Adrenal gland (tissue), 12 donors: Measurements from ENCODE around the gene LRRC71. TPM values are rescaled to one million over a fixed set of nuclear protein-coding genes. Genes with fewer than 3 reads are reported as not detected.

ENCODE experiments used
- DNase-seq, 7 donors: peaks; one replicate each; pipeline ENCODE4 v3.0.0-alpha.2; 2019 to 2020
- H3K27ac ChIP-seq, 5 donors: fragments of 200-600 bp; sonication (generic) in 4 of 5; 1 replicate in 3 of 5; 2 replicates in 2 of 5; pipeline versions ENCODE4 v1.5.1 to v1.8.0; 2016 to 2020; ENCODE audit warnings: mild to moderate bottlenecking in 1 of 5
- H3K27me3 ChIP-seq: fragments of 200-600 bp; 2 replicates; pipeline ENCODE4 v1.8.0; 2021
- H3K36me3 ChIP-seq, 2 donors: fragments of 200-600 bp; replicated peaks in 1 of 2; 1 replicate in 1 of 2; 2 replicates in 1 of 2; pipeline versions ENCODE4 v1.5.1 to v1.8.0; 2018 to 2022
- H3K4me1 ChIP-seq, 2 donors: fragments of 200-600 bp; replicated peaks in 1 of 2; 1 replicate in 1 of 2; 2 replicates in 1 of 2; pipeline versions ENCODE4 v1.5.1 to v1.8.0; 2018 to 2021
- H3K4me3 ChIP-seq, 4 donors: fragments of 200-600 bp; sonication (generic) in 3 of 4; one replicate each; pipeline ENCODE4 v1.5.1; 2016 to 2018
- H3K9me3 ChIP-seq, 3 donors: fragments of 200-600 bp; sonication (generic) in 1 of 3; replicated peaks in 1 of 3; 1 replicate in 2 of 3; 2 replicates in 1 of 3; pipeline versions ENCODE4 v1.5.1 to v1.8.0; 2016 to 2021
- POLR2A ChIP-seq, 2 donors: fragments of 450-650 bp; IDR thresholded peaks; one replicate each; pipeline ENCODE4 v1.6.1; 2017; ENCODE audit warnings: antibody characterized with exemption in 2 of 2, mild to moderate bottlenecking in 2 of 2, moderate library complexity in 1 of 2
- WGBS, 4 donors: extraction: QIAGEN DNeasy Blood & Tissue Kit in 2 of 4; methylation state at CpG; one replicate each; pipeline versions ENCODE4 v1.1.5 to v1.1.7; 2013 to 2017; 5-methylcytosine and 5-hydroxymethylcytosine counted together
- intact Hi-C, 2 donors: fragments of 100-400 bp; cut with DNase I; formaldehyde crosslinking; loops; one replicate each; pipeline versions ENCODE4 v1.14.1 to v1.15.0; 2022 to 2023
- polyA plus RNA-seq, 3 donors: library from polyadenylated mRNA; stranded (reverse); fragments of 200-250 nt in 2 of 3; fragments of 350-450 nt in 1 of 3; fragmentation: Illumina TruSeq in 1 of 3; extraction: RNeasy Lipid Tissue Mini Kit (QIAGEN cat#74804) in 1 of 3; gene quantifications; one replicate each; pipeline ENCODE4 v1.2.3, GENCODE V29; 2013 to 2014
- total RNA-seq, 9 donors: library from RNA; depleted of rRNA in 4 of 9; stranded (reverse); fragments of >200 nt in 4 of 9; fragments of 120-200 nt in 1 of 9; fragmentation: NEBNext Ultra II Directional in 1 of 9; extraction: Animal tissue kit (Norgen Biotek cat#: 25700) in 1 of 9; gene quantifications; one replicate each; pipeline versions ENCODE4 v1.1.0 to v1.2.4, GENCODE V29; 2013 to 2023
- TF ChIP-seq, protein P1 (sequence below), 6 experiments: fragments of 450-650 bp in 4 of 6; fragments of 200-600 bp in 2 of 6; sonication (generic) in 1 of 6; IDR thresholded peaks; 1 replicate in 5 of 6; 2 replicates in 1 of 6; pipeline versions ENCODE4 v1.5.1 to v1.8.0; 2016 to 2021; ENCODE audit warnings: antibody characterized with exemption in 6 of 6, mild to moderate bottlenecking in 2 of 6, moderate library complexity in 1 of 6
- donor health status: healthy with polysubstance abuse.
- donor health status: Bipolar disorder and iron deficiency.
- donor health status: DM: yes; HTN: yes; CAD: no.
- donor health status: DM: no; HTN: no; CAD: no.
- donor health status: DM: no; HTN: no; CAD: no.
- donor health status: DM: yes; HTN: yes; CAD: no.

LRRC71 gene
- total and polyA plus RNA-seq, 12 donors = 0.11 to 4.6 (median 0.27) TPM; not detected in 4

DNA sequence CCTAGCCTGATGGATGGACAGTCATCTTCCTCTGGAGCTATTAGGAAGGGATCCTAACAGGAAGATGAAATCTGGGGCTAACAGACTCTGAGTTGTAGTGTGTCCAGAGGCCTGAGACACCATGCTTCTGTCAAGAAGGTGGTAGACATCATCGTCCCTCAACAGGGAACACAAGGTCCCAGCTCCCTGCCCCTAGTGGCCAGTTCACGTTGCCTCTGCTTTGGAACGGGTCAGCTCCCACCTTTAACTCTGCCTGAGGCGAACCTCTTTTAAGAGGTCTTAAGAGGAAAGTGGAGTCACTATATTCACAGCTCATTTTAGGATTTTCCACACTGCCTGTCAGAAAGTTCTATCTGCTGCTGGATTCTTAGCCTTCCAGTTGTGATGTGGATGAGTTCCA, 28.3 kb downstream of the LRRC71 start:
- H3K27ac ChIP-seq = no peak overlapping the region
- H3K4me1 ChIP-seq = no peaks in the 10 kb centered on the region
- peak in 1 of 7 donors; percentile 40 for DNase-seq
- intact Hi-C loops = no loop called here
- no peak overlapping the region for H3K4me3 ChIP-seq
- no peaks in the 10 kb centered on the region for H3K27me3 ChIP-seq
- WGBS, 4 donors = 73 to 80% (median 80%) methylated on average over 4 of the region's 4 CpGs
- peaks cover 0 to 94% of the 10 kb centered on the region in 2 donors for H3K36me3 ChIP-seq
- no peaks in the 10 kb centered on the region for H3K9me3 ChIP-seq
- no peak for TF ChIP-seq POLR2A (IDR thresholded peaks at IDR 0.05)
- TF ChIP-seq, protein P1, sequence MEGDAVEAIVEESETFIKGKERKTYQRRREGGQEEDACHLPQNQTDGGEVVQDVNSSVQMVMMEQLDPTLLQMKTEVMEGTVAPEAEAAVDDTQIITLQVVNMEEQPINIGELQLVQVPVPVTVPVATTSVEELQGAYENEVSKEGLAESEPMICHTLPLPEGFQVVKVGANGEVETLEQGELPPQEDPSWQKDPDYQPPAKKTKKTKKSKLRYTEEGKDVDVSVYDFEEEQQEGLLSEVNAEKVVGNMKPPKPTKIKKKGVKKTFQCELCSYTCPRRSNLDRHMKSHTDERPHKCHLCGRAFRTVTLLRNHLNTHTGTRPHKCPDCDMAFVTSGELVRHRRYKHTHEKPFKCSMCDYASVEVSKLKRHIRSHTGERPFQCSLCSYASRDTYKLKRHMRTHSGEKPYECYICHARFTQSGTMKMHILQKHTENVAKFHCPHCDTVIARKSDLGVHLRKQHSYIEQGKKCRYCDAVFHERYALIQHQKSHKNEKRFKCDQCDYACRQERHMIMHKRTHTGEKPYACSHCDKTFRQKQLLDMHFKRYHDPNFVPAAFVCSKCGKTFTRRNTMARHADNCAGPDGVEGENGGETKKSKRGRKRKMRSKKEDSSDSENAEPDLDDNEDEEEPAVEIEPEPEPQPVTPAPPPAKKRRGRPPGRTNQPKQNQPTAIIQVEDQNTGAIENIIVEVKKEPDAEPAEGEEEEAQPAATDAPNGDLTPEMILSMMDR (IDR thresholded peaks at IDR 0.05) = no peak

DNA sequence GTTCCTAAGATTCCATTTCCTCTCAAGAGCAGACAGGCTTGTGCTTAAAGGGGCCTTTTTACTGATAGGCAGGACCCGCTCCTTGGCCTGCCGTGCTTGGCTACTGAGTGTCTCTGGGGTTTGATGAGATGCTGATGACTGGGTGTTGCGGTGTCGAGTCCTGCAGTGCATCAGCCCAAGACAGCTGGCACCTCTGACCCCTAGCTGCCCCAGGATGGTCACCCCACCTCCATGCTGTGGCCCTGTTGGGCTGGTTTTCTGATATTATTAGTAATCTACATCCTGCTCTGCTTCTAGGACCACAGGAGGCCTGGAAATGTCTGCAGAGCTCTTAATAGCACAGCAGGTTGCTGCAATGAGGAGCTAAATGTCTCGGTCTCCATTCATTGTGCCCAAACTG, 28.7 kb downstream of the LRRC71 start:
- Histone ChIP-seq H3K4me1 (no peaks in the 10 kb centered on the region), H3K9me3 (no peaks in the 10 kb centered on the region), H3K4me3 (no peak overlapping the region), H3K36me3 (peaks cover 0 to 90% of the 10 kb centered on the region in 2 donors), H3K27me3 (no peaks in the 10 kb centered on the region), H3K27ac (no peak overlapping the region)
- DNase-seq = peak in 1 of 7 donors; percentile 39
- WGBS, 4 donors = 78 to 100% (median 95%) methylated on average over 3 to 5 of the region's 5 CpGs
- no peak for TF ChIP-seq POLR2A (IDR thresholded peaks at IDR 0.05)
- TF ChIP-seq, protein P1 (IDR thresholded peaks at IDR 0.05) = no peak
- intact Hi-C loops = no loop called here

DNA sequence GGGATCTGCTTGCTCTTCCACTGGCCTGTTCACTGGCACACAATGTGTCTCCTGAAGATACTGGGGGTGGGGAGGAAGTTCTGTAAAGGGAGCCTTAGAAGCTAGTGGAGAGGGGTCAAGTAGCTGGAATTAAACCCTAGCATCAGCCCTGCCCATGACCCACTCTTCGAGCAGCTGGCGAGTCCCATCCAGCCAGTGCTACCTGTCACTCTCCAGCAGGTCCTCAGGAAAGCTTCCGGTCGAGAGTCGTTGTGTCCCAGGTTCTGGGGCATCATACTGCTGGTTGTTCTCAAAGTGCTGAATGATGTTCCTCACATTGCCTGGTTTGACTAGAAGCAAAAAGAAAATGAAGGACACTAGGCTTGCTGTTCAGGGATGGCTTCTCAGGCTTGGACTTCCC, 30.9 kb downstream of the LRRC71 start:
- no peak overlapping the region for H3K4me3 ChIP-seq
- H3K36me3 ChIP-seq = peaks cover 0 to 90% of the 10 kb centered on the region in 2 donors
- H3K9me3 ChIP-seq = no peaks in the 10 kb centered on the region
- H3K27ac ChIP-seq = no peak overlapping the region
- 88 to 96% (median 93%) methylated on average over 5 of the region's 5 CpGs for WGBS, 4 donors
- H3K4me1 ChIP-seq = no peaks in the 10 kb centered on the region
- H3K27me3 ChIP-seq = no peaks in the 10 kb centered on the region
- no peak for DNase-seq
- TF ChIP-seq POLR2A (IDR thresholded peaks at IDR 0.05) = no peak
- TF ChIP-seq, protein P1 (IDR thresholded peaks at IDR 0.05) = no peak
- intact Hi-C loops = no loop called here

DNA sequence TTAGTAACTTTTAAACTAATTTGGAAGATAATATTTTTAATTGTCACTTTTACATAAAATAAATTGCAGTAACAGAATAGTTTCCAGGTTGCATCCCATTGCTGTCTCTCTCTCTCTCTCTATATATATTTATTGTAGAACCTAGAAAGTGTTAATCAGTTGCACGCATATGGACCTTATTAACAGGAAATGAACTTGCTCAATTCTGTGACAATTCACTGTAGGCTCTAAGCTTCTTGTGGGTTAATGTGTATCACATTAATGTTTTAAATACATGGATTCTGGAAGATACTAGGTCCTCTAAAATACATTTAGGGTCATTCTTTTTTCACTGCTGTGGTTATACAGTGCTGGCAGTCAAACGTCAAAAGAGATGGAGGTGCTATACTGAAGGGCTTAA, 33.1 kb downstream of the LRRC71 start:
- no peak for TF ChIP-seq POLR2A (IDR thresholded peaks at IDR 0.05)
- TF ChIP-seq, protein P1 (IDR thresholded peaks at IDR 0.05) = no peak
- H3K4me1 ChIP-seq = no peaks in the 10 kb centered on the region
- intact Hi-C loops = no loop called here
- no peak overlapping the region for H3K27ac ChIP-seq
- H3K9me3 ChIP-seq = no peaks in the 10 kb centered on the region
- no peak for DNase-seq
- peaks cover 0 to 90% of the 10 kb centered on the region in 2 donors for H3K36me3 ChIP-seq
- no peaks in the 10 kb centered on the region for H3K27me3 ChIP-seq
- WGBS, 4 donors = 62 to 81% (median 80%) methylated on average over 2 of the region's 2 CpGs
- H3K4me3 ChIP-seq = no peak overlapping the region
